HepG2 (cell line): Measurements from ENCODE around the gene ZNF500. TPM values are rescaled to one million over a fixed set of nuclear protein-coding genes. Genes with fewer than 3 reads are reported as not detected.

Source experiments
- AGO2 ChIP-seq: fragments of 200-400 bp; formaldehyde crosslinking; optimal IDR thresholded peaks from 2 replicates; pipeline ENCODE3; 2017; ENCODE audit warnings: mild to moderate bottlenecking, low read depth, low read length, moderate library complexity
- MXD4 ChIP-seq: IDR thresholded peaks from 2 replicates; pipeline ENCODE4 v1.6.1; 2016; ENCODE audit warnings: mild to moderate bottlenecking, missing biosample characterization, missing genetic modification reagents
- MXI1 ChIP-seq: IDR thresholded peaks from 3 replicates; pipeline ENCODE4 v1.6.1; 2012; ENCODE audit warnings: low read depth, low read length, inconsistent platforms, borderline replicate concordance
- MYNN ChIP-seq: sonication (generic); formaldehyde crosslinking; IDR thresholded peaks from 2 replicates; pipeline ENCODE4 v1.4.0; 2020; ENCODE audit warnings: mild to moderate bottlenecking, low read depth, missing genetic modification reagents
- UBTF ChIP-seq: sonication (generic); formaldehyde crosslinking; IDR thresholded peaks from 2 replicates; pipeline ENCODE4 v1.4.0; 2020; ENCODE audit warnings: mild to moderate bottlenecking, missing genetic modification reagents
- ZBTB38 ChIP-seq: sonication (generic); formaldehyde crosslinking; IDR thresholded peaks from 2 replicates; pipeline ENCODE4 v1.5.1; 2020; ENCODE audit warnings: mild to moderate bottlenecking, missing genetic modification reagents
- ZFY ChIP-seq: sonication (generic); formaldehyde crosslinking; IDR thresholded peaks from 2 replicates; pipeline ENCODE4 v1.4.0; 2020; ENCODE audit warnings: missing genetic modification reagents
- ZNF276 ChIP-seq: sonication (generic); formaldehyde crosslinking; IDR thresholded peaks from 2 replicates; pipeline ENCODE4 v1.4.0; 2020; ENCODE audit warnings: mild to moderate bottlenecking, low read depth, missing genetic modification reagents
- ZNF557 ChIP-seq: sonication (generic); formaldehyde crosslinking; IDR thresholded peaks from 2 replicates; pipeline ENCODE4 v1.4.0; 2020; ENCODE audit warnings: missing genetic modification reagents
- ZNF563 ChIP-seq: sonication (generic); formaldehyde crosslinking; IDR thresholded peaks from 2 replicates; pipeline ENCODE4 v1.8.0; 2022; ENCODE audit warnings: mild to moderate bottlenecking, moderate library complexity, missing genetic modification reagents
- ZNF75D ChIP-seq: sonication (generic); formaldehyde crosslinking; IDR thresholded peaks from 2 replicates; pipeline ENCODE4 v1.8.1; 2023; ENCODE audit warnings: missing genetic modification reagents, mild to moderate bottlenecking, borderline replicate concordance
- polyA plus RNA-seq, 8 experiments: library from polyadenylated mRNA; depleted of rRNA in 3 of 8; stranded (reverse) in 7 of 8; unstranded in 1 of 8; fragments of >200 nt; fragmentation: Illumina TruSeq in 4 of 8; extraction: Trizol in 4 of 8; gene quantifications; 2 replicates each; pipeline versions ENCODE4 v1.2.1 to v1.2.3, GENCODE V29; 2011 to 2016; ENCODE audit warnings: low read depth in 4 of 8, missing spikeins in 1 of 8, mixed read lengths in 1 of 8; ENCODE audit not compliant: insufficient read depth in 1 of 8
- total RNA-seq, 5 experiments: library from RNA; depleted of rRNA; stranded (reverse); fragments of >200 nt; fragmentation: Illumina TruSeq; extraction: Trizol; gene quantifications; 2 replicates each; pipeline ENCODE4 v1.2.3, GENCODE V29; 2016; ENCODE audit warnings: low read depth in 1 of 5
- TF ChIP-seq, protein P1 (sequence below): sonication (generic); formaldehyde crosslinking; IDR thresholded peaks from 2 replicates; pipeline ENCODE4 v1.5.0; 2020; ENCODE audit warnings: missing genetic modification reagents
- TF ChIP-seq, protein P2 (sequence below): sonication (generic); formaldehyde crosslinking; IDR thresholded peaks from 2 replicates; pipeline ENCODE4 v1.5.1; 2020; ENCODE audit warnings: mild to moderate bottlenecking, missing genetic modification reagents
- TF ChIP-seq, protein P3 (sequence below): sonication (generic); formaldehyde crosslinking; IDR thresholded peaks from 2 replicates; pipeline ENCODE4 v1.5.1; 2020; ENCODE audit warnings: missing genetic modification reagents, mild to moderate bottlenecking, borderline replicate concordance
- TF ChIP-seq, protein P4 (sequence below): IDR thresholded peaks from 2 replicates; pipeline ENCODE4 v1.6.1; 2016; ENCODE audit warnings: low read depth, control low read depth

ZNF500 gene
- total and polyA plus RNA-seq, 2 of the 13 experiments (the other 11 are each of a cell fraction or from before 2014, with no cell fraction given), result 6.1 to 12.2 TPM

DNA sequence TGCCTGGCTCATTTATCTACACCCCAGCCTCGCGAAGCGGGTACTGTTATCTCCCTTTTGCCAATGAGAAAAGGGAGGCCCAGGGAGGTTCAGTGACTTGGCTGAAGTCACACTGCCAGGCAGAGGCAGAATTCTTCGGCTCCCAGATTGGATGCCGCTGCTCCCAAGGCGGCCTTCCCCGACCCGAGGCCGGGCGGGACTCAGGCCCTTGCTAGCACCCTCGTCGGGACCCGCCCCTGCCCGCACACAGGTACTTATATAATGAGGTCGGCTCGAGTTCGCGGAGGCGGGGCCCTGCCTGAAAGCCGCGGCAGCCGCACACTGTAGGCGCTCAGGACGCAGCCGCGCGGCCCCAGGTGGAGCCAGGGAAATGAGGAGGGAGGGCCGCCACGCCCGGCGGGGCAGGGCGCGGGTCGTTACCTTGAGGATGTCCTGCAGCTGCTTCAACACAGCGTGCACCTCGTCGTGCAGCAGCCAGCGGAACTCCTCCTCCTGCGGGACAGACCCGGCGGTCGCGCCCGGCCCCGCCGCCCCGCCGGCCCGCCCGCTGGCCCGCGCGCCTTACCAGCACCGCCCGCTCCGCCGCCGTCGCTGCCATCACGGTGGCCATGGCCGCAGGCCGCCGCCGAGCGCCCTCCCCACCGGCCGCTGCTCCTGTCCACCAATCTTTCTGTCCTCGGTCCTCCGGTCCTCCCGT is 35.1 kb upstream of the ZNF500 start, which contains the start of gene ROGDI (continued):
- TF ChIP-seq, protein P1, sequence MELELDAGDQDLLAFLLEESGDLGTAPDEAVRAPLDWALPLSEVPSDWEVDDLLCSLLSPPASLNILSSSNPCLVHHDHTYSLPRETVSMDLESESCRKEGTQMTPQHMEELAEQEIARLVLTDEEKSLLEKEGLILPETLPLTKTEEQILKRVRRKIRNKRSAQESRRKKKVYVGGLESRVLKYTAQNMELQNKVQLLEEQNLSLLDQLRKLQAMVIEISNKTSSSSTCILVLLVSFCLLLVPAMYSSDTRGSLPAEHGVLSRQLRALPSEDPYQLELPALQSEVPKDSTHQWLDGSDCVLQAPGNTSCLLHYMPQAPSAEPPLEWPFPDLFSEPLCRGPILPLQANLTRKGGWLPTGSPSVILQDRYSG (CRISPR knock-in tag), result no peak
- TF ChIP-seq, protein P2, sequence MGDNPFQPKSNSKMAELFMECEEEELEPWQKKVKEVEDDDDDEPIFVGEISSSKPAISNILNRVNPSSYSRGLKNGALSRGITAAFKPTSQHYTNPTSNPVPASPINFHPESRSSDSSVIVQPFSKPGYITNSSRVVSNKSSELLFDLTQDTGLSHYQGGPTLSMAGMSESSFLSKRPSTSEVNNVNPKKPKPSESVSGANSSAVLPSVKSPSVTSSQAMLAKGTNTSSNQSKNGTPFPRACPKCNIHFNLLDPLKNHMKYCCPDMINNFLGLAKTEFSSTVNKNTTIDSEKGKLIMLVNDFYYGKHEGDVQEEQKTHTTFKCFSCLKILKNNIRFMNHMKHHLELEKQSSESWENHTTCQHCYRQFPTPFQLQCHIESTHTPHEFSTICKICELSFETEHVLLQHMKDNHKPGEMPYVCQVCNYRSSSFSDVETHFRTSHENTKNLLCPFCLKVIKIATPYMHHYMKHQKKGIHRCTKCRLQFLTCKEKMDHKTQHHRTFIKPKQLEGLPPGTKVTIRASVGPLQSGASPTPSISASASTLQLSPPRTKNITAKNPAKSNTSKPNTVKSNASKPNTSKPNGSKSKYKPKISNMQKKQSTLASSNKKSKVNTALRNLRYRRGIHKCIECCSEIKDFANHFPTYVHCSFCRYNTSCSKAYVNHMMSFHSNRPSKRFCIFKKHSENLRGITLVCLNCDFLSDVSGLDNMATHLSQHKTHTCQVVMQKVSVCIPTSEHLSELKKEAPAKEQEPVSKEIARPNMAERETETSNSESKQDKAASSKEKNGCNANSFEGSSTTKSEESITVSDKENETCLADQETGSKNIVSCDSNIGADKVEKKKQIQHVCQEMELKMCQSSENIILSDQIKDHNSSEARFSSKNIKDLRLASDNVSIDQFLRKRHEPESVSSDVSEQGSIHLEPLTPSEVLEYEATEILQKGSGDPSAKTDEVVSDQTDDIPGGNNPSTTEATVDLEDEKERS (CRISPR knock-in tag), result no peak
- peak; percentile 61 for TF ChIP-seq UBTF (CRISPR knock-in tag)
- peak; percentile 70 for TF ChIP-seq ZFY (CRISPR knock-in tag)
- no peak for TF ChIP-seq MYNN (CRISPR knock-in tag)
- TF ChIP-seq MXI1, result no peak
- no peak for TF ChIP-seq ZNF75D (CRISPR knock-in tag)
- no peak for TF ChIP-seq MXD4 (CRISPR knock-in tag)
- TF ChIP-seq ZNF276 (CRISPR knock-in tag), result no peak
- TF ChIP-seq AGO2, result no peak
- TF ChIP-seq ZNF563 (CRISPR knock-in tag), result peak; percentile 47; the same call in 1 of the 2 replicates
- TF ChIP-seq, protein P3, sequence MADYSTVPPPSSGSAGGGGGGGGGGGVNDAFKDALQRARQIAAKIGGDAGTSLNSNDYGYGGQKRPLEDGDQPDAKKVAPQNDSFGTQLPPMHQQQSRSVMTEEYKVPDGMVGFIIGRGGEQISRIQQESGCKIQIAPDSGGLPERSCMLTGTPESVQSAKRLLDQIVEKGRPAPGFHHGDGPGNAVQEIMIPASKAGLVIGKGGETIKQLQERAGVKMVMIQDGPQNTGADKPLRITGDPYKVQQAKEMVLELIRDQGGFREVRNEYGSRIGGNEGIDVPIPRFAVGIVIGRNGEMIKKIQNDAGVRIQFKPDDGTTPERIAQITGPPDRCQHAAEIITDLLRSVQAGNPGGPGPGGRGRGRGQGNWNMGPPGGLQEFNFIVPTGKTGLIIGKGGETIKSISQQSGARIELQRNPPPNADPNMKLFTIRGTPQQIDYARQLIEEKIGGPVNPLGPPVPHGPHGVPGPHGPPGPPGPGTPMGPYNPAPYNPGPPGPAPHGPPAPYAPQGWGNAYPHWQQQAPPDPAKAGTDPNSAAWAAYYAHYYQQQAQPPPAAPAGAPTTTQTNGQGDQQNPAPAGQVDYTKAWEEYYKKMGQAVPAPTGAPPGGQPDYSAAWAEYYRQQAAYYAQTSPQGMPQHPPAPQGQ (CRISPR knock-in tag), result no peak
- no peak for TF ChIP-seq ZNF557 (CRISPR knock-in tag)
- TF ChIP-seq, protein P4, sequence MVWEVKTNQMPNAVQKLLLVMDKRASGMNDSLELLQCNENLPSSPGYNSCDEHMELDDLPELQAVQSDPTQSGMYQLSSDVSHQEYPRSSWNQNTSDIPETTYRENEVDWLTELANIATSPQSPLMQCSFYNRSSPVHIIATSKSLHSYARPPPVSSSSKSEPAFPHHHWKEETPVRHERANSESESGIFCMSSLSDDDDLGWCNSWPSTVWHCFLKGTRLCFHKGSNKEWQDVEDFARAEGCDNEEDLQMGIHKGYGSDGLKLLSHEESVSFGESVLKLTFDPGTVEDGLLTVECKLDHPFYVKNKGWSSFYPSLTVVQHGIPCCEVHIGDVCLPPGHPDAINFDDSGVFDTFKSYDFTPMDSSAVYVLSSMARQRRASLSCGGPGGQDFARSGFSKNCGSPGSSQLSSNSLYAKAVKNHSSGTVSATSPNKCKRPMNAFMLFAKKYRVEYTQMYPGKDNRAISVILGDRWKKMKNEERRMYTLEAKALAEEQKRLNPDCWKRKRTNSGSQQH (CRISPR knock-in tag), result no peak
- no peak for TF ChIP-seq ZBTB38 (CRISPR knock-in tag)
